GM19193 (cell line): ENCODE measurements around the gene TAP2.

Experiments used
- POLR2A ChIP-seq: IDR thresholded peaks from 4 replicates; pipeline ENCODE4 v1.6.1; 2011; ENCODE audit not compliant: insufficient read depth, insufficient read length; ENCODE audit errors: extremely low read depth

The TAP2 gene

DNA sequence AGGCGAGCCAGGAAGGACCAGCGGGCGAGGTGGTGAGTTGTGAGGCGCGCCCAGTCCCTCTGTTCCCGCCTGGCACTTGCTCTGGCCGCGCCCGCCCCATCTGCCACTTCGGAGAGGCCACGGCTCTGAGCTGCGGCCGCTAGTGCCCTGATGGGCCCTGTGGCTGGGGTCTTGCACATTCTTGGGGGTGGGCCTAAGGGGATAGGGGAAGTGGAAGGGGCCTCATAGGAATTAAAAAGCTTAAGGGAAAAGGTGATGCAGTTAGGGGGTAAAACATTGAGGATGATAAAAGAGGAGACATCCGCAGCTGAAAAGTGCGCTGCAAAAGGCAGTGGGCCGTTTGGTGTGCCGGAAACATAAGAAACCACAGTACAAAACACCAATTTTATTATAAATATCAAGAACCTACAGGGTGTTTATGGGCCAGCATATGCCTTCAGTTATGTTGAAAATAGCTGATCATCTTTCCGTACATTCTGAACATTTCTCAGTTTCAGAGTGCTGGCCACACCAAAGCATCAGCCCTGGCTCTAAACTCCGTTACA lies 6.4 kb upstream of the TAP2 start:
- TF ChIP-seq POLR2A = peak; percentile 90

DNA sequence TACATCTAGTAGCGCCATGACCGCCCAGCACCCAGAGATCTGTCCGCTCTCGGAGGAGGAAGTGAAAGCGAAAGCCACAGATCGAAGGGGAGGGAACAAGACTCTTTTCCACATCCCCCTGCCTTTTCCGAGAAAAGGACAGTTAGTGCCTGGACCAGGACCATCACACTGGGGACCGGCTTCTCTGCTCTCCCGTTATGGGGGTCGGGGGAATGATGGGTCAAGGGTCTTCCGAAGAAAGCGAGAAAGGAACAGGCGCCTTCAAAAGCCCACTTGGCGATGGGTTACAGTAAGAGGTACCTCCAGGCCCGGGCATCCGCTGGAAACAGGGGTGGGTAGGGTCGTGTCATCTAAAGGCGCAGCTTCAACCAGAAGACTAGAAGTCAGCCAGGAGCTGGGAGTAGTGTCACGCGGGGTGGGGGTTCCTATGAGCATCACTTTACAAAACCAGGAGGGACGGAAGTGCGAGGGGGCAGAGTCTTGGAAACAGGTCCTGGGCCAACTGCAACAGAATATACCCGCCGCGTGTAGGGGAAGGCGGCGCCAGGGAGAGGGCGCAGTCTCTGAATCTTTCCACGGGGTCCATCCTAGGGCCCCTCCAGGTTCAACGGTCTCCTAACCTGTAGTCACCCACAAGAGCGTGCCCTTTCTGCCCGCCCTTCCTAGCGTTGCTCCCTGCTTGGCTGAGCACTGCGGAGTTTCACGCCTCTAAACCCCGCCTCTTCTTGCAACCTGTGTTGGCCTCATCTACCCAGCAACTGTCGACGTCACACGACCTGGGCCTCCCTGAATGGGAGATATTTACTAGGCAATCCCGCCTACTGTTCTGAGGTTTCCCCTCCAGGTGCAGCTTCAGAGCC lies 5.7 kb upstream of the TAP2 start, which contains the start of gene PSMB8:
Gene PSMB8 (minus strand): TSS at position 69 of the 860 bp plus-strand sequence. CDS start 51 bp downstream, at position 18.
- peak; percentile 92 for TF ChIP-seq POLR2A

DNA sequence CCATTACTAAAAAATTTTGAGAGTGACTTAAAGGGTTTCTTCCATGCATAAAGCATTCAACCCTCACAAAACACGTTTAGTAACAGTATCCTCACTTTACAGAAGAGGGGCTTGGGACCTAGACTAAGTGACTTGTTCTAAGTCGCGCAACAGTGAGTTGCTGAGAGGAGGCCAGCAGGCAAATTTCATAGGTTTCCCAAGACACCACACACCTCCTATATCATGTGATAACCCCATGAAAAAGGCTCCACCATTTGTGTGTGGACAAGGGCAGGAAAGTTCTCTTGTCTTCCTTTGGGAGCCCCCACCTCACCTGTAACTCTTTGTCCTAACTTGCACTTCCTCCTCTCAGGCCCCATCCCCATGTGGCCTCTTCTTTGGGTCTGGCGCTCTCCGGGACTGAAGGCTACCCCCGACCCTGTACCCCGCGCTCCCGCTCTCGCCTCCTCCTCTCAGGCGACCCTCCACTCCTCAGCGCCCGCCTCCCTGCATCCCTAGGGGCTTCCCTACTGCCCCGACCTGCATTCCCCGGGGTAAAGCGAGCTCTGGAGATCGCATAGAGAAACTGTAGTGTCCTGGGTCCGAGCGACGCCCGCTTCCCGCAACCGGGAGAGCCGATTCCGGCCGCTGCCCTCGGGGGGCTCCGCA lies 4.9 kb upstream of the TAP2 start:
- TF ChIP-seq POLR2A = no peak

DNA sequence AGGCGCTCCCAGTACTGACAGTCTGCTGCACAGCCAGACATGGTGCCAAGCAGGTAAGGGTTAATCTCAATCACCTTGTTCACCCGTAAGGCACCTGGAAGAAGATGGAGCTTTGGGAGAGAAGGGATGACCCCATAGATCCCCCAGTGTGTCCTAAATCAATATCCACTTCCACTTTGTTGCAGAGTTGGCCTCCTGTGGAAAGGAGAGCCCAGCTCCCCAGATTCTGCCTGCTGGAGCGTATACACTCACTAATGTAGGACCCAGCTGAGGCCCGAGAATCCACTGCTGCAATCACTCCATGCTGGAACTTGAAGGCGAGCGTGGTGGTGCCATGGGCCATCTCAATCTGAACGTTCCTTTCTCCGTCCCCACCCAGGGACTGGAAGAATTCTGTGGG lies 4.2 kb upstream of the TAP2 start:
- no peak for TF ChIP-seq POLR2A

DNA sequence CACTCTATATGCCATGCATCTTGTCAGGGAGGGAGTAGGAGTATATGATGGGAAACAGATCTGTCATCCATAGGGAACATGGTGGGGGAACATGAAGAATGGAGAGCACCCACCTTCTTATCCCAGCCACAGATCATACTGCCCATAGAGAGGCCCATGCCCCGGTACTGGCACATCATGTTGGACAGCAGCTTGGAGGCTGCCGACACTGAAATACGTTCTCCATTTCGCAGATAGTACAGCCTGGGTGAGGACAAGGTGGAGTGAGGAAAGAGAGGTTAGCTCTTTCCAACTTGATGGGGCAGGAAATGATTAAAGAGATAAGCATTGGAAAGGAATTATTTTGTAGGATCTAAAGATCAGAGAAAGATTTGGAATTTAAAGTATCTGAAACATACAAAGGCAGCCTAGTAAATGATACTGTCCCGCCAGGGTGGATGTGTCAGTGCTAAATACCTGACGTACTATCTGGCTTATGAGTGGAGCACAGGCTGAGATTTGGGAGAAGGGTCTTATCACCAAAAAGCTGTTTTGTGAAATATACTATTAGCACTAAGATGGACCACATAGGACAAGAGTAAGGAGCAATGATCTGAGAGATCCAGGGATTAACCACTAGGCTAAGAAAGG lies 3.6 kb upstream of the TAP2 start:
- no peak for TF ChIP-seq POLR2A

DNA sequence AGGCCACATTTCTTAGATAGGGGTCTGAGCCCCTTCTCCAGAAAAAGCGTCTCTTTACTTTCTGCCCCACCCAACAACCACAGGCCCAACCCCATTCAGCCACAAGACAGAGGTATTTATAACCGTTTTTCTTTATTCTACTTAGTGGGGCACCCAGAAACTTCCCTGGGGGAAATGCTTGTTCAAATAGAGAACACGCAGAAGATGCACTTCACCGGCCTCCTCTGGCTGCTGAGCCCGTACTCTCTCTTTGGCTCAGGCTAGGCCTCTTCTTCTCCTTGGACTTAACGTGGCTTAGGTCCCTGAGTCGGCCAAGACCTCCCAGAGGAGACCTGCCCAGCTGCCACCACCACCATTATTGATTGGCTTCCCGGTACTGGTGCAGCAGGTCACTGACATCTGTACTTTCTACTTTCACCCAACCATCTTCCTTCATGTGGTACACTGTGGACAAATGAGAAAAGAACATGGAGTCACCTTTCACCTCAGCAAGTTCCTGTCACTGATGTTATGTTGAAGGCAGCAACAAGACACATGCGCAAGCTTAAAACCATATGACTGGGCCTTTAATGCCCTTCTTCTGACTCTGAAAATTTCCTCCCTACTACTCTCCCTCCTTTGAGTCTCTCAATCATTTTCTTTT lies 2.2 kb upstream of the TAP2 start:
- TF ChIP-seq POLR2A = peak; percentile 50

DNA sequence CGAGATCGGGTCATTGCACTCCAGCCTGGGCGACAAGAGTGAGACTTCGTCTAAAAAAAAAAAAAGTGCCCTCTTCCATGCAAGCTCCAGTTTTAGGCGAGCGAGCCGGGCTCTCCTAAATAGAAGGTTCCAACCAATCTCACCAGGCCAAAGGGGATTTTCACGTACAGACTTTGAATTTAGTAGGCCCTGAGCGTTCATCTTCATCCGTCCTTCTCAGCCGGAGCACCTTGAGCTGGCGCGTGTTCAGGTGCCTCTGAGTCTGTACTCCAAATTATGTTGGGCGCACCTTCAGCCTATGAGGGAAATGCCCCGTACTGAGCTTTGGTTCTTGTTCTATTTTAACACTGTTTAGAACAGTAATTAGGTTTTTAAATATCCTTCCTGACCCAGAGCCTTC lies 817 bp upstream of the TAP2 start:
- TF ChIP-seq POLR2A = peak; percentile 8

DNA sequence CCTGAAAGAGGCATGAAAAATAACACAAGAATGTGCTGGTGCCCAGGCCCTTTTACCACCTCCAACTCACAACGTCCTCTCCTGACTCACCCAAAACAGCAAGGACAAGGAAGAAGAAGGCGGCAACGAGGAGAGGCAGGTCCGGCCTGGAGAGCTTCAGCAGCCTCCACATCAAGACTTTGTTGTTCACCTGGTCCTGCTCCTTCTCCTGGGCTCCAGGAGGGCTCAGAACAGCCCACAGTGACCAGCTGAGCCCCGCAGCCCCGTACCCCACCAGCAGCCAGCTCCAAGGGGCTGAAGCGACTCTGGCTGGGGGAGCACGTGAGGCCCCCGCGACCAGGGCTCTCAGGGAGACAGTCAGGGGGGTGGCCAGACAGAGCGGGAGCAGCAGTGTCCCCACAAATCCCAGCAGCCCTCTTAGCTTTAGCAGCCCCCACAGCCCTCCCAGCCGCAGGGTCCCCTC lies 857 bp downstream of the TAP2 start:
- TF ChIP-seq POLR2A = no peak

DNA sequence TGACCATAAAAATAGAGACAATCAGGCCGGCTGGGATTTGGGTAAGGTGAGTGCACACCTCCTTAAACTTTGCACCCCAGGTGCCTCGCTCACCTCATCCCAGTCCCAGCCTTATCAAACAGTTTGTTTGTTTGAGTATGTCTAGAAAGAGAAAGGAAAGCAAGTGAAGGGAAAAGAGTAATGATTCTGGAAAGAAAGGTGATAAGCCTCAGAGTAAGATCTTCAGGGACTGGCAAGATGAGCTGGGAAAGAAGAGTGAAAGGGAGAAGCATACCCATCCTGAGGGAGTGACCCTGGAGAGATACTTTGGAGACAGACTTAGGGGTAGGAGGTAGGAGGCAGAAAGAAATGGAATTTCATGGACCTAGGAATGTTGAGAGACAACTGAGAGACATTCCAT lies 1.7 kb downstream of the TAP2 start:
- no peak for TF ChIP-seq POLR2A

DNA sequence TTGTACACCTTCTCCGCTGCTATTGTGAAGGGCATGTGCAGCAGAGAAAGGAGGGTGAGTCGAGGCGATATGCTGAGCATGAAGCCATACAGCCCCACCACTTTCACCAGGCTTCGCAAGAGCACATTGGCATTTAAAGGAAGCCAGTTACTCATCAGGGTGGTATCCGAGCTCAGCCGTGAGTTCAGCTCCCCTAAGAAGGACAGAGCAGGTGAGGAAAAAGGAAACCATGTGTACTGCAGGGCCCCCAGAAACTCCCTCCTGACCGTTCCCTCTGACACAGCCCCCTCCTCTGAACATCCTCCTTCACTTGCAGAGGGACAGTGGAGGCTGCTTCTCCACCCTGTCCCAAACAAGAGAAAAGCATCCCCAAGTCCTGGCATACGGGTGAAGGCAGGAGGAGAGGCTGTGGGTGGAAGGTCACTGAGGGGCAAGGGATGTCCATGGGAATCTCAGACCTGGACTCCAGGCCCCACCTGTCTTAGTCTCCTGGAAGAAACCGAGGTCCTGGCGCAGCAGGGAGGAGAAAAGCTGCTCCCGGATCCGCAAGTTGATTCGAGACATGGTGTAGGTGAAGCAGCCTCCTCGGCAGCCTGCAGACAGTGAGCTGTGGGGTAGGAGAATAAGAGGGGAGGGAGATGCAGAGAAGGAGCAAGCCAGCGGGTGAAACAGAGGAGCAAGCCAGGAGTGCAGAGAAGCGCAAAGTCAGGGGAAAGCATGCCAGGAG lies 3.2 kb downstream of the TAP2 start:
- TF ChIP-seq POLR2A = no peak

DNA sequence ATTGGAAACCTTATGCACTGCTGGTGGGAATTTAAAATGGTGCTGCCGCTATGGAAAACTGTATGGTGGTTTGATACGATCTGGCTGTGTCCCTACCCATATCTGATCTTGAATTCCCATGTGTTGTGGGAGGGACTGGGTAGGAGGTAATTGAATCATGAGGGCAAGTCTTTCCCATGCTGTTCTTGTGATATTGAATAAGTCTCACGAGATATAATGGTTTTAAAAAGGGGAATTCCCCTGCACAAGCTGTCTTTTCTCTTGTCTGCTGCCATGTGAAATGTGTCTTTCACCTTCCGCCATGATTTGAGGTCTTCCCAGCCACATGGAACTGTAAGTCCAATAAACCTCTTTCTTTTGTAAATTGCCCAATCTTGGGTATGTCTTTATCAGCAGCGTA lies 4.9 kb downstream of the TAP2 start:
- TF ChIP-seq POLR2A = no peak

DNA sequence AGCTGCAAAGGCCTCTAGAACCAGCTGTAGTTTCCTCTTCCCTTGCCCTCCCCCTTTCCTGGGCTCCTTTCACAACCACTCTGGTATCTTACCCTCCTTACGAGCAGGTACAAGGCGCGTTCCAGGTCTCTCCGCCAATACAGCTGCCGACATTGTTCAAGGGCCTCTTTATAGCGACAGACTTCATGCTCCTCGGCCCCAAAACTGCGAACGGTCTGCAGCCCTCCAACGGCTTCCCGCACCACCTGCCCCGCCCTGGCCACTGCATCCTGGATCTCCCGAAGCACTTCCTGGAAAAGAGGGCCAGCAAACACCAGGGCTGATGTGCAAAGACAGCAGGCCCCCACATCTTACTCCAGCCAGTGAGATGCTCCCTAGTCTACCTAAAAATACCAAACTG lies 6.0 kb downstream of the TAP2 start:
- no peak for TF ChIP-seq POLR2A

DNA sequence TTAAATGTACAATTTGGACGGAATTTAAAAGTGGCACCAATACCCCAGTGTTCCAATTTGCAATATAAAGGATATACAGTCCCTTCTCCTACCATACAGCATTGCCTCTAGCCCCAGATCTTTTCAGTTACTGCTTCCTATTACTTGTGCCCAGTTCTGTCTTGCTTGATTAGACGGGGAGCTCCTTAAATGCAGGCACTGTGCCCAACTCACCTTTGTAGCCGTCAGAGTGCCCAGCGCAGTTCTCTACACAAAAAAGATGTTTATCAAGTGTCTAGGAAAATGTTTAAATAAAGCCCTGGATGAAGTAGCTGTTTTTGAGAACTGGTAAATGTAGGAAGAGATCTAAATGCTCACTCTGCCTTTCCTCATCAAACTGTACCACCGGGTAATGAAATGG lies 7.6 kb downstream of the TAP2 start:
- TF ChIP-seq POLR2A = no peak

DNA sequence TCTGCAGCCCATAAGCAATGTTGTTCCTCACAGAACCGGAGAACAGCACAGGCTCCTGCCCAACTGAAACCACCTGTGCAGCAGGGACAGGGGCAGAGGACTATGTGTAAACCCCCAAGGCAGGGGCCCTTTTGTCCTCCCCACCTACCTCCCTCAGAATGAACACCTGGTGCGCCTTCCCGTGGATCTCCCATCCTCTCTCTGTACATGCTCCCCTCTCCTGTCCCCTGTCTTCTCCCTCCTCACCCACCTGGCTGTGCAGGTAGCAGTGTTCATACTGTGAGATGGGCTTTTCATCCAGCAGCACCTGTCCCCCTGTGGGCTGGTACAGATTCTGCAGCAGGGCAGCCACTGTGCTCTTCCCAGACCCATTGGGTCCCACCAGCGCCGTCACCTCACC lies 8.5 kb downstream of the TAP2 start:
- no peak for TF ChIP-seq POLR2A
